A549 treated with Mapracorat at 1 μM for 4 hours (cell line): ENCODE measurements around the gene IPO8. TPM values are rescaled to one million over a fixed set of nuclear protein-coding genes. Genes with fewer than 3 reads are reported as not detected.

Experiments used
- total RNA-seq: library from RNA; stranded (reverse); fragments of 200-300 nt; extraction: Qiagen RNA extraction; gene quantifications from 5 replicates; pipeline ENCODE4 v1.2.3, GENCODE V29; 2022

IPO8 gene
- 14.4 to 19.6 TPM (median 18.5 TPM) in 5 replicates for total RNA-seq

GRCh38 chr12:30695199-30696102 is at the start of gene IPO8:
IPO8 (minus strand) TSS chr12:30695869; CDS start chr12:30695647, 222 bp downstream.

Other genes starting within 250 kb of the IPO8 start
- gene CAPRIN2, start 59.1 kb upstream of the IPO8 start, total RNA-seq: 22.9 to 32.9 TPM (median 29.7 TPM) in 5 replicates
- 0.05 to 0.15 TPM (median 0.07 TPM) in 5 replicates for gene TSPAN11, start 230.9 kb upstream of the IPO8 start, total RNA-seq